Upper lobe of right lung (tissue), 1 donor: ENCODE measurements around the gene IGFBP2. TPM values are rescaled to one million over a fixed set of nuclear protein-coding genes. Genes with fewer than 3 reads are reported as not detected.

Experiments used
- ATAC-seq: fragments of 200-7000 bp; cut with Tn5 transposase; one replicate; pipeline ENCODE4 v1.9.1; 2020; ENCODE audit warnings: mild to moderate bottlenecking, moderate library complexity
- DNase-seq: peaks from one replicate; pipeline ENCODE4 v3.0.0-alpha.2; 2020
- H3K27ac ChIP-seq: fragments of 200-600 bp; one replicate; pipeline ENCODE4 v1.8.0; 2022
- H3K27me3 ChIP-seq: fragments of 200-600 bp; one replicate; pipeline ENCODE4 v1.8.0; 2022; ENCODE audit warnings: mild to moderate bottlenecking
- H3K36me3 ChIP-seq: fragments of 200-600 bp; one replicate; pipeline ENCODE4 v1.8.0; 2022
- H3K4me1 ChIP-seq: fragments of 200-600 bp; one replicate; pipeline ENCODE4 v1.8.0; 2022
- H3K4me3 ChIP-seq: fragments of 200-600 bp; one replicate; pipeline ENCODE4 v1.8.0; 2022; ENCODE audit warnings: mild to moderate bottlenecking
- H3K9me3 ChIP-seq: fragments of 200-600 bp; one replicate; pipeline ENCODE4 v1.8.0; 2022
- CTCF ChIP-seq: fragments of 200-600 bp; IDR thresholded peaks from one replicate; pipeline ENCODE4 v1.8.0; 2022; ENCODE audit warnings: antibody characterized with exemption
- intact Hi-C: fragments of 100-400 bp; cut with DNase I; formaldehyde crosslinking; loops from one replicate; pipeline ENCODE4 v1.11.0; 2022
- total RNA-seq: library from RNA; stranded (reverse); fragmentation: NEBNext Ultra II Directional; extraction: Animal tissue kit (Norgen Biotek cat#: 25700); gene quantifications from one replicate; pipeline ENCODE4 v1.2.1, GENCODE V29; 2021
- donor health status: DM: no; HTN: yes; CAD: no; lungs with severe emphysema.

The IGFBP2 gene
- total RNA-seq, 1 donor from 2014 or later, result 46.1 TPM

- ATAC-seq, result peak; percentile 36
- no peaks in the 10 kb centered on the region for H3K9me3 ChIP-seq
- peak overlapping the region; percentile 46 for H3K4me3 ChIP-seq
- H3K36me3 ChIP-seq, result no peaks in the 10 kb centered on the region
- intact Hi-C loops, result no loop called here
- H3K27ac ChIP-seq, result peak overlapping the region; percentile 64
- TF ChIP-seq CTCF, result no peak
- peaks cover 40% of the 10 kb centered on the region for H3K27me3 ChIP-seq
- H3K4me1 ChIP-seq, result peaks cover 19% of the 10 kb centered on the region
- peak; percentile 73 for DNase-seq
Observed at GRCh38 chr2:216694082-216694825, 61.0 kb downstream of the IGFBP2 start.

GRCh38 chr2:216694826-216695217 is 61.6 kb downstream of the IGFBP2 start:
- Histone ChIP-seq H3K27ac (peak overlapping the region; percentile 64), H3K4me1 (peaks cover 19% of the 10 kb centered on the region), H3K27me3 (peaks cover 40% of the 10 kb centered on the region), H3K4me3 (peak overlapping the region; percentile 46), H3K9me3 (no peaks in the 10 kb centered on the region), H3K36me3 (no peaks in the 10 kb centered on the region)
- no peak for TF ChIP-seq CTCF
- DNase-seq (no peak), ATAC-seq (no peak)
- intact Hi-C loops, result no loop called here

GRCh38 chr2:216695401-216695821 is 62.2 kb downstream of the IGFBP2 start, which contains the start of gene IGFBP5:
TSS of gene IGFBP5 (minus strand) at chr2:216695549. CDS start at chr2:216694775, 774 bp downstream.
- peak within 1 kb of the TSS; percentile 64 for H3K27ac ChIP-seq
- H3K27me3 ChIP-seq, result peaks cover 35% of the 10 kb centered on the region
- H3K4me1 ChIP-seq, result peaks cover 22% of the 10 kb centered on the region
- no peak for TF ChIP-seq CTCF
- H3K4me3 ChIP-seq, result peak within 1 kb of the TSS; percentile 46
- ATAC-seq (peak; percentile 8), DNase-seq (peak; percentile 81)
- intact Hi-C loops, result no loop called here
- no peaks in the 10 kb centered on the region for H3K36me3 ChIP-seq
- no peaks in the 10 kb centered on the region for H3K9me3 ChIP-seq

GRCh38 chr2:216696321-216696720 is 63.1 kb downstream of the IGFBP2 start:
- ATAC-seq (no peak), DNase-seq (no peak)
- H3K4me1 ChIP-seq, result peaks cover 22% of the 10 kb centered on the region
- H3K9me3 ChIP-seq, result no peaks in the 10 kb centered on the region
- intact Hi-C loops, result no loop called here
- no peak for TF ChIP-seq CTCF
- no peaks in the 10 kb centered on the region for H3K36me3 ChIP-seq
- peaks cover 31% of the 10 kb centered on the region for H3K27me3 ChIP-seq
- H3K27ac ChIP-seq, result no peak overlapping the region
- no peak overlapping the region for H3K4me3 ChIP-seq

- H3K27ac ChIP-seq, result no peak overlapping the region
- no peak for DNase-seq
Observed at GRCh38 chr2:216696751-216697560, 63.7 kb downstream of the IGFBP2 start.

More at GRCh38 chr2:216696751-216697560, 63.7 kb downstream of the IGFBP2 start:
- H3K36me3 ChIP-seq, result no peaks in the 10 kb centered on the region
- H3K4me3 ChIP-seq, result no peak overlapping the region
- intact Hi-C loops, result no loop called here
- H3K27me3 ChIP-seq, result peaks cover 29% of the 10 kb centered on the region
- peaks cover 22% of the 10 kb centered on the region for H3K4me1 ChIP-seq
- peak; percentile 61 for TF ChIP-seq CTCF
- H3K9me3 ChIP-seq, result no peaks in the 10 kb centered on the region
- ATAC-seq, result no peak
